H1 (cell line): ENCODE data around the gene TOP3A. TPM values are rescaled to one million over a fixed set of nuclear protein-coding genes. Genes with fewer than 3 reads are reported as not detected.

ENCODE experiments used
- ATF3 ChIP-seq: IDR thresholded peaks from 2 replicates; pipeline ENCODE4 v1.6.1; 2011; ENCODE audit warnings: low read depth, mild to moderate bottlenecking, low read length; ENCODE audit not compliant: insufficient read depth
- E2F6 ChIP-seq: IDR thresholded peaks from 2 replicates; pipeline ENCODE4 v1.6.1; 2012; ENCODE audit warnings: inconsistent platforms
- JUN ChIP-seq: IDR thresholded peaks from 2 replicates; pipeline ENCODE4 v1.6.1; 2011; ENCODE audit warnings: low read depth, mild to moderate bottlenecking, improper control_type of control experiment, low read length
- MAX ChIP-seq: IDR thresholded peaks from 2 replicates; pipeline ENCODE4 v1.6.1; 2012; ENCODE audit warnings: inconsistent platforms
- NRF1 ChIP-seq: IDR thresholded peaks from 2 replicates; pipeline ENCODE4 v1.6.1; 2011; ENCODE audit warnings: mild to moderate bottlenecking, low read depth, low read length, improper control_type of control experiment
- PHF8 ChIP-seq: fragments of 200-600 bp; sonication (generic); conservative IDR thresholded peaks from 2 replicates; pipeline ENCODE4 v1.7.1; 2012; ENCODE audit warnings: low read depth, mild to moderate bottlenecking, inconsistent platforms, low read length, moderate library complexity
- POLR2A ChIP-seq, 2 experiments: IDR thresholded peaks; 1 replicate in 1 of 2; 2 replicates in 1 of 2; pipeline ENCODE4 v1.6.1; 2011; ENCODE audit warnings: low read depth in 2 of 2, low read length in 2 of 2, mild to moderate bottlenecking in 2 of 2; ENCODE audit errors: control extremely low read depth in 1 of 2
- POLR2AphosphoS5 ChIP-seq: IDR thresholded peaks from 2 replicates; pipeline ENCODE4 v1.6.1; 2011; ENCODE audit warnings: low read depth, low read length
- RAD21 ChIP-seq, 2 experiments: IDR thresholded peaks in 1 of 2; conservative IDR thresholded peaks in 1 of 2; 2 replicates each; pipeline ENCODE4 v1.6.1; 2011; ENCODE audit warnings: low read depth in 2 of 2, low read length in 2 of 2, improper control_type of control experiment in 1 of 2, inconsistent platforms in 1 of 2, mild to moderate bottlenecking in 1 of 2, moderate library complexity in 1 of 2
- SP1 ChIP-seq: IDR thresholded peaks from 2 replicates; pipeline ENCODE4 v1.6.1; 2011; ENCODE audit warnings: low read depth, low read length
- SP2 ChIP-seq: IDR thresholded peaks from 2 replicates; pipeline ENCODE4 v1.6.1; 2012; ENCODE audit warnings: mild to moderate bottlenecking, low read length, inconsistent platforms
- TBP ChIP-seq: IDR thresholded peaks from 2 replicates; pipeline ENCODE4 v1.6.1; 2011; ENCODE audit warnings: low read depth, low read length, improper control_type of control experiment
- ZNF274 ChIP-seq: IDR thresholded peaks from 2 replicates; pipeline ENCODE4 v1.7.0; 2012; ENCODE audit warnings: low read length, borderline replicate concordance; ENCODE audit errors: extremely low read depth
- polyA plus RNA-seq, 7 experiments: library from polyadenylated mRNA; depleted of rRNA in 3 of 7; stranded (reverse) in 5 of 7; unstranded in 2 of 7; fragments of >200 nt in 5 of 7; fragments of 200-250 nt in 2 of 7; gene quantifications; 1 replicate in 5 of 7; 2 replicates in 1 of 7; 4 replicates in 1 of 7; pipeline versions ENCODE4 v1.2.1 to v1.2.3, GENCODE V29; 2011 to 2013; ENCODE audit warnings: missing spikeins in 2 of 7, mixed read lengths in 2 of 7
- total RNA-seq: library from RNA; stranded (reverse); fragmentation: NEBNext Ultra II Directional; extraction: Animal tissue kit (Norgen Biotek cat#: 25700); gene quantifications from 2 replicates; pipeline ENCODE4 v1.2.1, GENCODE V29; 2021

Gene TOP3A
- total and polyA plus RNA-seq, 2 of the 8 experiments (the other 6 are each of a cell fraction or from before 2014, with no cell fraction given) = 23.4 to 54.3 TPM

DNA sequence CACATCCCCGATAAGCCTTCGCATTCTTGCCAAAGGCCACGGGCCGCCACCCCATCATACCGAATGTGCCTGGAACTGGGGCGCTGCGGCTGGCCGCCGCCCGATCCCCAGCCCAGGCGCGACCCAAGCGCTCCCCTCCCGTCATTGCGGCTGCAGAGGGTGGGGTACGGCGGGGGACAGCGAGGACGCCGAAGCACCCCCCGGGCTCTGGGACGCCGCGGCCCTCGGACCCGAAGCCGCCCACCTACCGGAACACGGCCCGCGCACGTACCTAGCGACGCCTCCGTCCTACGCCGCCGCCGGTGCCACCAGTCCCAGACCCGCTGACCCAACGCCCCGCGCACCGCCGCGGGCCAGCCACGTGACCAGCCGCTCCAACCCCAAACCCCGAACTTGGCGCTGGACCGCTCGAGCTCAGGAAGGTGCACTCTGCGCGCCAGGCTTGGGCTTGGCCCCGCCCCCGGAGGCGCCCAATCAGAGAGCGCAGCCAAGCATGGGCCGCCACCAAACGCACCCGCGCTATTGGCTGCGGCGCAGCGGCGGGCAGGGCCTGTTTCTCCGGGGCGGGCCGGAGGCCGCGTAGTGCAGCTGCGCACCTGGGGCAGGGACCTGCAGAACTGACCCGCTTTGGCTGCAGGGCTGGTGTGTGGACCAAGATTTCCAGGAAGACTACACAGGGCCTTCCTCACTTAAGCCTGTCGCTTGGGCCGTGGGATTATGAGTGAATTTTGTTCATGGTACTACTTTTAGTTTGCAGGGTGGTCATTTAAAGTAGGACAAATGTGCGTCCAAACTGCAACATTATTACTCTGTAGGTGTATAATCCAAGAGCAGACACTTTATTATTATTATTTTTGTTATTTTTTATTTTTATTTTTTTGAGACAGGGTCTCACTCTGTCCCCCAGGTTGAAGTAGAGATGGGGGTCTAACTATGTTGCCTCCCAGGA, 48.6 kb upstream of the TOP3A start, which contains the start of gene SHMT1 (continued):
- peak; percentile 82 for TF ChIP-seq E2F6
- no peak for TF ChIP-seq ZNF274
- peak; percentile 52 for TF ChIP-seq NRF1
- peak; percentile 0 to 6; a peak in 1 of 4 replicates for TF ChIP-seq RAD21 (IDR thresholded peaks at IDR 0.05 in 1 of 2, conservative IDR thresholded peaks at IDR 0.05 in 1 of 2; ENCODE audit: low read depth in 2 of 2, low read length in 2 of 2)
- peak; percentile 57 for TF ChIP-seq TBP
- TF ChIP-seq POLR2AphosphoS5 = peak; percentile 77
- no peak for TF ChIP-seq JUN
- TF ChIP-seq ATF3 = peak; percentile 68
- TF ChIP-seq POLR2A (IDR thresholded peaks at IDR 0.05; ENCODE audit: control extremely low read depth in 1 of 2, low read depth in 2 of 2, low read length in 2 of 2) = peak; percentile 78 to 85
- TF ChIP-seq PHF8 = peak; percentile 69; the same call in 1 of the 2 replicates
- peak; percentile 68 for TF ChIP-seq SP1
- peak; percentile 93 for TF ChIP-seq MAX
- TF ChIP-seq SP2 = no peak
